SK-N-SH (cell line): ENCODE data around the gene BCL2L15. TPM values are rescaled to one million over a fixed set of nuclear protein-coding genes. Genes with fewer than 3 reads are reported as not detected.

ENCODE experiments used
- CTCF ChIA-PET: fragments of 300-600, 350-600 bp; formaldehyde crosslinking; extraction: SDS; loops from one replicate; lab custom pipeline; 2021; lab: Yijun Ruan, JAX
- POLR2A ChIA-PET: fragments of 350-600 bp; sonication (Branson Sonifier 250); formaldehyde crosslinking; extraction: SDS; loops from one replicate; lab custom pipeline; 2020; ENCODE audit warnings: antibody characterized with exemption, inconsistent platforms; lab: Yijun Ruan, JAX
- DNase-seq: peaks from one replicate; pipeline ENCODE4 v3.0.0; 2012
- H2AFZ ChIP-seq: fragments of 200-600 bp; sonication (generic); 2 replicates; pipeline ENCODE4 v1.8.1; 2016; ENCODE audit warnings: antibody characterized with exemption, mild to moderate bottlenecking, low read depth
- H3F3A ChIP-seq: fragments of 200-600 bp; sonication (generic); replicated peaks from 2 replicates; pipeline ENCODE3; 2016; ENCODE audit warnings: antibody characterized with exemption, mild to moderate bottlenecking; ENCODE audit not compliant: insufficient read depth
- H3K27ac ChIP-seq, 2 experiments: fragments of 200-500 bp in 1 of 2; fragments of 200-600 bp in 1 of 2; sonication (Bioruptor generic) in 1 of 2; sonication (generic), shearing (Covaris generic) in 1 of 2; 2 replicates each; pipeline versions ENCODE4 v1.5.1 to v1.6.1; 2014 to 2016; ENCODE audit warnings: low read depth in 2 of 2, inconsistent platforms in 1 of 2, low read length in 1 of 2, mild to moderate bottlenecking in 1 of 2, mixed read lengths in 1 of 2
- H3K27me3 ChIP-seq: fragments of 200-600 bp; sonication (generic), shearing (Covaris generic); 2 replicates; pipeline ENCODE4 v1.6.1; 2016; ENCODE audit warnings: mixed run types; ENCODE audit not compliant: insufficient read depth
- H3K36me3 ChIP-seq, 2 experiments: fragments of 200-500 bp in 1 of 2; fragments of 200-600 bp in 1 of 2; sonication (Bioruptor generic) in 1 of 2; sonication (generic) in 1 of 2; replicated peaks in 1 of 2; 2 replicates each; pipeline versions ENCODE3 to v1.5.1; 2014 to 2016; ENCODE audit warnings: low read length in 1 of 2, mild to moderate bottlenecking in 1 of 2; ENCODE audit not compliant: insufficient read depth in 2 of 2, control insufficient read depth in 1 of 2
- H3K4me1 ChIP-seq, 2 experiments: fragments of 200-500 bp in 1 of 2; fragments of 200-600 bp in 1 of 2; sonication (Bioruptor generic) in 1 of 2; sonication (generic), shearing (Covaris generic) in 1 of 2; 2 replicates each; pipeline versions ENCODE4 v1.5.1 to v1.6.1; 2014 to 2016; ENCODE audit warnings: low read depth in 1 of 2, low read length in 1 of 2, mixed run types in 1 of 2; ENCODE audit not compliant: insufficient read depth in 2 of 2, control insufficient read depth in 1 of 2
- H3K4me2 ChIP-seq: fragments of 200-600 bp; sonication (generic), shearing (Covaris generic); 2 replicates; pipeline ENCODE4 v1.6.1; 2017; ENCODE audit warnings: mixed run types
- H3K4me3 ChIP-seq, 2 experiments: fragments of 200-500 bp in 1 of 2; fragments of 200-600 bp in 1 of 2; sonication (Bioruptor generic) in 1 of 2; sonication (generic), shearing (Covaris generic) in 1 of 2; 2 replicates each; pipeline versions ENCODE4 v1.5.1 to v1.8.1; 2014 to 2016; ENCODE audit warnings: low read depth in 2 of 2, inconsistent platforms in 1 of 2, low read length in 1 of 2, mild to moderate bottlenecking in 1 of 2, mixed read lengths in 1 of 2, moderate library complexity in 1 of 2
- H3K79me2 ChIP-seq: fragments of 200-600 bp; sonication (generic); 2 replicates; pipeline ENCODE4 v1.8.1; 2017; ENCODE audit warnings: mild to moderate bottlenecking; ENCODE audit not compliant: insufficient read depth
- H3K9ac ChIP-seq: fragments of 200-600 bp; sonication (generic); 2 replicates; pipeline ENCODE4 v1.6.1; 2017; ENCODE audit warnings: mixed run types
- H3K9me2 ChIP-seq: fragments of 200-600 bp; sonication (generic); 2 replicates; pipeline ENCODE4 v1.6.1; 2017; ENCODE audit warnings: mixed run types
- H3K9me3 ChIP-seq: fragments of 200-600 bp; sonication (generic); 2 replicates; pipeline ENCODE4 v1.6.1; 2017; ENCODE audit warnings: mixed run types, mild to moderate bottlenecking, moderate library complexity
- H4K20me1 ChIP-seq: fragments of 200-600 bp; sonication (generic); 2 replicates; pipeline ENCODE4 v1.6.1; 2017; ENCODE audit warnings: mild to moderate bottlenecking, mixed run types; ENCODE audit not compliant: insufficient read depth
- ELF1 ChIP-seq: IDR thresholded peaks from 2 replicates; pipeline ENCODE4 v1.4.0; 2012
- EZH2phosphoT487 ChIP-seq: fragments of 200-600 bp; sonication (generic); IDR thresholded peaks from 2 replicates; pipeline ENCODE4 v1.6.1; 2017; ENCODE audit warnings: low read depth, mixed run types, mild to moderate bottlenecking, antibody characterized with exemption, moderate library complexity, borderline replicate concordance
- FOXJ3 ChIP-seq: sonication (generic); formaldehyde crosslinking; IDR thresholded peaks from 2 replicates; pipeline ENCODE4 v1.5.1; 2020; ENCODE audit warnings: mild to moderate bottlenecking, missing genetic modification reagents
- FOXM1 ChIP-seq: IDR thresholded peaks from 2 replicates; pipeline ENCODE4 v1.4.0; 2012; ENCODE audit warnings: low read depth, mild to moderate bottlenecking
- GABPA ChIP-seq: IDR thresholded peaks from 2 replicates; pipeline ENCODE4 v1.4.0; 2012; ENCODE audit warnings: low read depth, mild to moderate bottlenecking
- IRF3 ChIP-seq: fragments of 150-350 bp; IDR thresholded peaks from 2 replicates; pipeline ENCODE4 v1.6.1; 2016; ENCODE audit warnings: mild to moderate bottlenecking, low read depth, low read length
- JUND ChIP-seq: IDR thresholded peaks from 2 replicates; pipeline ENCODE4 v1.4.0; 2012
- MEF2A ChIP-seq: IDR thresholded peaks from 2 replicates; pipeline ENCODE4 v1.4.0; 2012; ENCODE audit warnings: low read depth, borderline replicate concordance
- MXI1 ChIP-seq: IDR thresholded peaks from 2 replicates; pipeline ENCODE4 v1.6.1; 2012; ENCODE audit warnings: mild to moderate bottlenecking, low read depth, low read length, improper control_type of control experiment
- RAD21 ChIP-seq: IDR thresholded peaks from 2 replicates; pipeline ENCODE4 v1.6.1; 2012; ENCODE audit warnings: mild to moderate bottlenecking, low read length
- REST ChIP-seq: IDR thresholded peaks from 2 replicates; pipeline ENCODE4 v1.6.1; 2012; ENCODE audit warnings: mild to moderate bottlenecking, low read depth, low read length, moderate library complexity
- SMC3 ChIP-seq: IDR thresholded peaks from 2 replicates; pipeline ENCODE4 v1.6.1; 2012; ENCODE audit warnings: low read depth, low read length, improper control_type of control experiment
- TAF1 ChIP-seq: IDR thresholded peaks from 2 replicates; pipeline ENCODE4 v1.6.1; 2012; ENCODE audit warnings: low read depth, mild to moderate bottlenecking, low read length, moderate library complexity, borderline replicate concordance
- TCF12 ChIP-seq: IDR thresholded peaks from 2 replicates; pipeline ENCODE4 v1.4.0; 2012
- ZBTB33 ChIP-seq: IDR thresholded peaks from 2 replicates; pipeline ENCODE4 v1.4.0; 2012; ENCODE audit warnings: low read depth, borderline replicate concordance
- WGBS: methylation state at CpG from one replicate; pipeline ENCODE4 v1.1.6; 2017; ENCODE audit warnings: low lambda C conversion rate; 5-methylcytosine and 5-hydroxymethylcytosine counted together
- polyA plus RNA-seq, 3 experiments: library from polyadenylated mRNA; depleted of rRNA; stranded (reverse); fragments of >200 nt; gene quantifications; 2 replicates each; pipeline ENCODE4 v1.2.3, GENCODE V29; 2012

The BCL2L15 gene
- polyA plus RNA-seq, 1 of the 3 experiments (the other 2 are of a cell fraction) = 0.02 TPM

- peaks cover 2 to 20% of the 10 kb centered on the region in 2 experiments; a peak in 3 of 4 replicates for H3K4me1 ChIP-seq
- DNase-seq = no peak
- H3K4me2 ChIP-seq = no peak overlapping the region
- H3K27me3 ChIP-seq = no peaks in the 10 kb centered on the region
- CTCF ChIA-PET = interaction anchor here (1.1 kb wide), 1 partner anchor 13 kb away, joined by 4 read pairs; no protein-coding TSS in a partner anchor
- peaks cover 97% of the 10 kb centered on the region for H4K20me1 ChIP-seq
- POLR2A ChIA-PET = no interaction called here
- WGBS = 88% methylated on average over 1 of the region's 1 CpG
- TF ChIP-seq GABPA (no peak), EZH2phosphoT487 (no peak), MXI1 (no peak)
- TF ChIP-seq, all 33 proteins: peak for 0
- Histone ChIP-seq H2AFZ (no peak overlapping the region), H3F3A (no peaks in the 10 kb centered on the region), H3K9me2 (no peaks in the 10 kb centered on the region), H3K9ac (no peak overlapping the region), H3K4me3 (no peak overlapping the region), H3K36me3 (peaks cover 0 to 4% of the 10 kb centered on the region in 2 experiments), H3K79me2 (peaks cover 97% of the 10 kb centered on the region), H3K9me3 (no peaks in the 10 kb centered on the region), H3K27ac (no peak overlapping the region)
Observed at GRCh38 chr1:113935970-113936369, 48.6 kb upstream of the BCL2L15 start.

GRCh38 chr1:113935176-113935575 is 47.8 kb upstream of the BCL2L15 start:
- peaks cover 8 to 22% of the 10 kb centered on the region in 2 experiments for H3K4me1 ChIP-seq
- H3K9ac ChIP-seq = no peak overlapping the region
- ChIA-PET CTCF (interaction anchor here (1.1 to 1.4 kb wide), 2 partner anchors 14 to 28 kb away, joined by 4 to 6 read pairs; no protein-coding TSS in a partner anchor), POLR2A (no interaction called here)
- H4K20me1 ChIP-seq = peaks cover 94% of the 10 kb centered on the region
- no peak overlapping the region for H3K27ac ChIP-seq
- no peak overlapping the region for H2AFZ ChIP-seq
- TF ChIP-seq RAD21 (no peak), FOXJ3 (CRISPR knock-in tag) (no peak)
- H3K9me2 ChIP-seq = no peaks in the 10 kb centered on the region
- WGBS = 100% methylated on average over 1 of the region's 1 CpG
- DNase-seq = no peak
- H3K36me3 ChIP-seq = no peaks in the 10 kb centered on the region
- H3F3A ChIP-seq = no peaks in the 10 kb centered on the region
- no peaks in the 10 kb centered on the region for H3K9me3 ChIP-seq
- H3K4me3 ChIP-seq = no peak overlapping the region
- no peaks in the 10 kb centered on the region for H3K27me3 ChIP-seq
- no peak overlapping the region for H3K4me2 ChIP-seq
- H3K79me2 ChIP-seq = peaks cover 97% of the 10 kb centered on the region

- H3K9me2 ChIP-seq = no peaks in the 10 kb centered on the region
- no peak overlapping the region for H3K4me3 ChIP-seq
- TF ChIP-seq TCF12 (no peak), IRF3 (no peak), RAD21 (no peak), JUND (no peak), REST (no peak), ZBTB33 (no peak), FOXM1 (no peak), ELF1 (no peak), MEF2A (no peak), TAF1 (no peak), SMC3 (no peak), MXI1 (no peak)
- TF ChIP-seq, all 33 proteins: peak for 0
- H4K20me1 ChIP-seq = peaks cover 88% of the 10 kb centered on the region
- no peak overlapping the region for H3K27ac ChIP-seq
- H3K9ac ChIP-seq = no peak overlapping the region
- H3F3A ChIP-seq = no peaks in the 10 kb centered on the region
- no peaks in the 10 kb centered on the region for H3K9me3 ChIP-seq
- H3K79me2 ChIP-seq = peaks cover 100% of the 10 kb centered on the region
- H3K36me3 ChIP-seq = no peaks in the 10 kb centered on the region
- H3K27me3 ChIP-seq = no peaks in the 10 kb centered on the region
- no peak overlapping the region for H2AFZ ChIP-seq
- 93% methylated on average over 5 of the region's 5 CpGs for WGBS
- no peak for DNase-seq
- ChIA-PET POLR2A (no interaction called here), CTCF (interaction anchor here (1.1 to 1.6 kb wide), 3 partner anchors 15 to 43 kb away, joined by 3 to 6 read pairs (median 4); no protein-coding TSS in a partner anchor)
- H3K4me1 ChIP-seq = peaks cover 8 to 22% of the 10 kb centered on the region in 2 experiments
- no peak overlapping the region for H3K4me2 ChIP-seq
Observed at GRCh38 chr1:113934511-113935055, 47.2 kb upstream of the BCL2L15 start.
